ENCODE measurements around the gene CHADL.

Gene CHADL

GRCh38 chr22:41201141-41201540, 39.6 kb downstream of the CHADL start:
- H3K4me3 ChIP-seq (ENCODE audit: low read depth, low read length), result no peak overlapping the region
- no peak for TF ChIP-seq CTCF (IDR thresholded peaks at IDR 0.05; ENCODE audit: borderline replicate concordance, insufficient read depth, low read depth, low read length)

GRCh38 chr22:41198027-41198580, 42.6 kb downstream of the CHADL start:
- no peak for TF ChIP-seq CTCF (IDR thresholded peaks at IDR 0.05; ENCODE audit: borderline replicate concordance, insufficient read depth, low read depth, low read length)
- peak overlapping the region; percentile 88 for H3K4me3 ChIP-seq (ENCODE audit: low read depth, low read length)

- peak overlapping the region; percentile 88 for H3K4me3 ChIP-seq (ENCODE audit: low read depth, low read length)
- 0 out of 2 replicates have a peak, but pooled peaks have one; percentile 13 for TF ChIP-seq CTCF (IDR thresholded peaks at IDR 0.05; ENCODE audit: borderline replicate concordance, insufficient read depth, low read depth, low read length)
Observed at GRCh38 chr22:41197038-41197972, 43.4 kb downstream of the CHADL start.

GRCh38 chr22:41193829-41194228, 46.9 kb downstream of the CHADL start:
- H3K4me3 ChIP-seq (ENCODE audit: low read depth, low read length), result no peak overlapping the region
- TF ChIP-seq CTCF (IDR thresholded peaks at IDR 0.05; ENCODE audit: borderline replicate concordance, insufficient read depth, low read depth, low read length), result no peak

- TF ChIP-seq CTCF (IDR thresholded peaks at IDR 0.05; ENCODE audit: borderline replicate concordance, insufficient read depth, low read depth, low read length), result no peak
- no peak overlapping the region for H3K4me3 ChIP-seq (ENCODE audit: low read depth, low read length)
Observed at GRCh38 chr22:41191467-41191866, 49.3 kb downstream of the CHADL start.

GRCh38 chr22:41184679-41185078, 56.1 kb downstream of the CHADL start:
- TF ChIP-seq CTCF (IDR thresholded peaks at IDR 0.05; ENCODE audit: borderline replicate concordance, insufficient read depth, low read depth, low read length), result no peak

More at GRCh38 chr22:41184679-41185078, 56.1 kb downstream of the CHADL start:
- H3K4me3 ChIP-seq (ENCODE audit: low read depth, low read length), result no peak overlapping the region

Data from GM12875 (cell line).